ENCODE measurements around the gene TSPAN4.

GRCh38 chr11:872799-873198 is 30.1 kb downstream of the TSPAN4 start:
- no peak for TF ChIP-seq CTCF (IDR thresholded peaks at IDR 0.05)
- no peak for TF ChIP-seq POLR2A (IDR thresholded peaks at IDR 0.05)

Measured in tibial nerve (tissue), 3 donors.